GF-D8 (cell line): Measurements from ENCODE around the gene SLC4A9.

Source experiments
- DNase-seq: peaks from one replicate; lab custom pipeline; 2025; lab: John Stamatoyannopoulos, UW

Gene SLC4A9

GRCh38 chr5:140362875-140363630 is 3.1 kb downstream of the SLC4A9 start:
- no peak for DNase-seq

GRCh38 chr5:140363631-140364471 is 3.9 kb downstream of the SLC4A9 start:
- no peak for DNase-seq

DNA sequence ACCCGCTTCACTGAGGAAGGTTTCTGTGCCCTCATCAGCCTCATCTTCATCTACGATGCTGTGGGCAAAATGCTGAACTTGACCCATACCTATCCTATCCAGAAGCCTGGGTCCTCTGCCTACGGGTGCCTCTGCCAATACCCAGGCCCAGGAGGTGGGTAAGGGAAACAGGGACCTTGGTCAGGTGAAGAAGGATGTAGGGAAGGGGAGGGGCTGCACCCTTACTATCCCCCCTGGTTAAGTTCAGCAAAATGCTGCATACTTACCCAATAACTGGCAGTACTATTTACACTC is 4.4 kb downstream of the SLC4A9 start:
- DNase-seq = no peak

DNA sequence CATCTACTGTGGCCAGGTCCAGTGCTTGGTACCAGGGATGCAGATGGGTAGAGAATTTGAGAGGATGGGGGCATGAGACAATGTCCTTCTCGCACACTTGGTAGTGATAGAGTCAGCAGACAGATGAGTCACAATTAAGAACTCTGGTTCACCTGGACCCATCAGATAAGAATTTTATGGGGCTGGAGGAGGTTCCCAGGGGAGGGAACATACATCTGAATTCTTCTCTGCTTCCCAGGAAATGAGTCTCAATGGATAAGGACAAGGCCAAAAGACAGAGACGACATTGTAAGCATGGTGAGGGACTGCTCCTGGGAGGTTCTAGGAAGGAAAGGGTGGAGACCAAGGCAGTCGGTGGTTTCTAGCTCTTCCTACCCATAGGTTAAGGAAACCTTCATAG is 5.3 kb downstream of the SLC4A9 start:
- DNase-seq = no peak

- DNase-seq = no peak
These were observed 5.9 kb downstream of the SLC4A9 start for GRCh38 chr5:140365941-140366340.

GRCh38 chr5:140366589-140367255 is 6.7 kb downstream of the SLC4A9 start:
- no peak for DNase-seq

- DNase-seq = no peak
These were observed 7.4 kb downstream of the SLC4A9 start for GRCh38 chr5:140367256-140368013.

GRCh38 chr5:140371356-140372151 is 11.6 kb downstream of the SLC4A9 start:
- no peak for DNase-seq

DNA sequence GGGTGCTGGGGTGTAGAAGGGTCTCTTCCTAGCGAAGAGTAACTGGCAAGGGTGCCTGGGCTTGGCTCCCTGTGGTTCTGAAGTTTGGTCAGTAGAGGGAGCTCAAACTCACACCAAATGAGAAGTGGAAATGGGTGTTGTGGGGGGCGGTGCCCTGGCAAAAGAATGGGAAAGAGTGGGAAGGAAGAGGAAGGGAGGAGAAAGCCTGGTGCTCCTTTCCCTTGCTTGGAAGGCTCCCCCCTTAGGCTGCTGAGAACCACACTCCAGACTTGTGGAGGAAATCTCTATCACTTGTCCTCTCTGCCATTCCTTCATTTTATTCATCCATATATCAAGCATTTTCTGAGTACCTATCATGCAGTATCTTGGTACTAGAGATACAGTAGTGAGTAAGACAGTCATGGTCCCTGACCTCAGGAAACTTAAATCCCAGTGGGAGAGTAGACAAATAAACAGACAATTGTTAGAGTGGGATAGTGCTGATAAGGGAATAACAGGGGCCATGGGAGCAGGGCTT is 13.0 kb downstream of the SLC4A9 start:
- no peak for DNase-seq

DNA sequence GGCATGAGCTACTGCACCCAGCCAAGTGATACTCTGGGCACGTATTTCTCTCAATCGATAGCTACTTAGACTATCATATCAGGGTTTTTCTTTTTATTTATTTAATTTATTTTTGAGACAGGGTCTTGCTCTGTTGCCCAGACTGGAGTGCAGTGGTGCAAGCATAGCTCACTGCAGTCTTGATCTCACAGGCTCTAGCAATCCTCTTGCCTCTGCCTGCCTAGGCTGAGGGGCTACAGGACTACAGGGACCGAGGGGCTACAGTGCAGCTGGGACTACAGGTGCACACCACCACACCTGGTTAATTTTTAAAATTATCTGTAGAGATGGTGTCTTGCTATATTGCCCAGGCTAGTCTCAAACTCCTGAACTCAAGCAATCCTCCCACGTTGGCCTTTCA is 21.4 kb downstream of the SLC4A9 start:
- DNase-seq = no peak

- DNase-seq = no peak
These were observed 22.0 kb downstream of the SLC4A9 start for GRCh38 chr5:140381972-140382371.

GRCh38 chr5:140382866-140383265 is 22.9 kb downstream of the SLC4A9 start:
- DNase-seq = no peak

GRCh38 chr5:140383300-140383699 is 23.3 kb downstream of the SLC4A9 start:
- DNase-seq = no peak

- DNase-seq = no peak
These were observed 28.1 kb downstream of the SLC4A9 start for GRCh38 chr5:140388052-140388451.

DNA sequence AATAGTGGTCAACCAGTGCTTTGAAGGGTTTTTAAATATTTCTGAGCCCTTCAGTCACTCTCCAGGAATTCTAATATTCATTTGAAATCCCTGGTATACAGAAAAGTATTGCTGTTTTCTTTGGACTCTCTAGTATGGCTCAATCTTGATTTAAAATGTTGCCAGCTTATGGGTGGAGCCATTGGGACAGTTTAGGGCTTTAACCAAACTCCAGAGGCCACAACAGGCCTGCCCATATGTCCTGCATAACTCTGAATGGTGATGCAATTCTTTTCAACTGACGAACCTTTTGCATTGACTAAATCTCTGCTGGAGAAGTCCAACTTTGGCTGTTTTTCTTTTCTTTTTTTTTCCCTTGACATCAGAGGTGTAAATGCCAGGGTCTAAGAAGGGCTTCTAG is 31.3 kb downstream of the SLC4A9 start:
- no peak for DNase-seq

DNA sequence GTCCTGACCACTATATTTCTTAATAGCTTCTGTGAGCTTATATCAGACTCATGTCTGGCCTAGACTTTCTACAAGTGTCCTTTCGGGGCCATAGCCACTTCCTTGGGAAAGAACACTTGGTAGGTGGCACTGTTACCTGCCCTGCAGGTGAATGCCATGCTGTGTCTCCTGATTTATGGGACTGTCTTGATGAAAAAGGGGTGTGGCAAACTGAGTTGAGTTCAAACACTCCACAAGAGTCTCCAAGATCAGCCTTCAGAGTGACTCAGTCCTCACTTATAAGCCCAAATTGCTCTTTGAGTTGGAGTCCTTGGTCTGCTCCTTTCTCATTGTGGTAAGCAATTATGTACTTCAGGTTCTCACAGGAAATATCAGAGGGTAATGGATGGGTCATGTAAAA is 31.7 kb downstream of the SLC4A9 start:
- no peak for DNase-seq

- DNase-seq = no peak
These were observed 33.7 kb downstream of the SLC4A9 start for GRCh38 chr5:140393738-140394137.

DNA sequence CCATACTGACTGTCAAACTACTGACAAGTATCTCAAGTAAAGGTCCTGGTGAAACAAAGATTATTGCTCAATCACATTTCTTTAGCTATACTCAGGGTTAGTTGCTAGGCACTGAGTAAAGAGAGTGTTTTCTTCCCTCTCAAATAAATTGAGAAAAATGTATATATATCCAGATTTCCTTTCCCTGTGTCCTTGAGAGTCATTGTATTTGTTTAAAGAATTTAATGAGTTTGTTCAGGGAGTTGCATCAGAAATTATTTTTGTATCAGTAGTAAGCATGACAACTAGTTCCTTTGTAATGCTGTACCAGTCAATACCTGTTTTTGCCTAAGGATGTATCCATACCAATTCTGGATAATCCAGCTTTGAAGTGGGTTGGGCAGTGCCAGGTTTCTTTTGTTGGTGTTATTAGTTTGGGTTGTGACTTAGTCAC is 38.4 kb downstream of the SLC4A9 start:
- DNase-seq = no peak

DNA sequence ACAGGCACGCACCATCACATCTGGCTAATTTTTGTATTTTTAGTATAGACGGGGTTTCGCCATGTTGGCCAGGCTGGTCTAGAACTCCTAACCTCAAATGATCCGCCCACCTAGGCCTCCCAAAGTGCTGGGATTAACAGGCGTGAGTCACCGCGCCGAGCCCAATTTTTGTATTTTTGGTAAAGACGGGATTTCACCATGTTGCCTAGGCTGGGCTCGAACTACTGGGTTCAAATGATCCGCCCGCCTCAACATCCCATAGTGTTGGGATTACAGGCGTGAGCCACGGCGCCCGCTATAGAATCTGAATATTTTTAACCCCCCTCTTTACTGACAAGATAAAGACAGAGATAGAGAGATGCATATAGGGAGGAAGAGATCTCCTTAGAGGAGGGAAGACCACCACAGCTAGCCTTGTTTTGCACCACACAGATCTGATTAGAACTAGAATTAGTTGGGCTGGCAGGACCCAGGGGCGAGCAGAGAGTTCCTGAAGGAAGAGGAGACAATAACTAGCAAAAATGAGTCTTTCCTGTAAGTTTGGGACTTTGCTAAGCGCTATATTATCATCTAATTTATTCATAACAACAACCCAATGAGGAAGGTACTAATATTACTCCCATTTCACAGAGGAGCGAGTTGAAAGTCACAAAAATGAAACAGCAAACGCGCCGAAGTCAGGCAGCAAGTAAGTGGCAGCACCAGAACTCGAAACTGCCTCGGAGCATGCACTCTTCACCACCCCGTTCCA is 40.2 kb downstream of the SLC4A9 start:
- DNase-seq = no peak

DNA sequence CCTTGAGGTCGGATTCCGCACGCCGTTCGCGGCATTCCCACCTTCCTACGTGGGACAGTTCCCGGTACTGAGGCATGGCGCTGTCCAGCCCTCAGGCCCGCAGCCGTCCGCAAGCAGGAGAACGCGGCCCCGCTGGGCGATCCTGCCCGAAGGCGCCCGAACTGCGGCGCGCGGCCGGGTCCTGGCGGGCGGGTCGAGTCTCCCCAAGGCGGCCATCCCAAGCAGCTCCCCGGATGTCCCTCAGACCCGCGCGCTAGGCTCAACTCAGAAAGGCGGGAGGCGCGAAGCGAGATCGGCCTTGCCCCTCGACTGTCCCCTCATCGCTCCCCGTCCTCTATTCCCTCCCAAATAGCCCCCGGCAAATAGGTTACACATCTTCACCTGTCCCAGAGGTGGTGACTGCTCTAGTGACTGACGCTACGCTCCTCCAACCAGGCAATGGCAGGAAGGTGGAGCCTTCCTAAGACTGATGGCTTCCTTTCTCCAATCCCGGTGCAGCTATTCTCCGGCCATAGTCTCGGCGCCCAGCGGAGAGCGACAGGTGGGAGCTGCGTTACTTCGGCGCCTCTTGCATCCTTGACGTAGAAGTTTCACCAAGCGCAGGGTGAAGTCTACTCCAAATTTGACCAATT is 40.9 kb downstream of the SLC4A9 start:
- peak; percentile 54 for DNase-seq
